Measurements from ENCODE around the gene MID2. TPM values are rescaled to one million over a fixed set of nuclear protein-coding genes. Genes with fewer than 3 reads are reported as not detected.
A peak's percentile ranks its signal among the peaks of the same experiment; 100 is the strongest.

The MID2 gene
- total and polyA plus RNA-seq, 2 donors: 14.1 to 24.6 TPM

- Histone ChIP-seq H3K4me3 (ENCODE audit: low read depth, low read length) (peak overlapping the region; percentile 73), H3K4me1 (ENCODE audit: insufficient read depth) (no peaks in the 10 kb centered on the region), H3K36me3 (ENCODE audit: insufficient read depth) (no peaks in the 10 kb centered on the region), H3K27ac (ENCODE audit: low read depth) (peak overlapping the region; percentile 93)
- WGBS: 7% methylated on average over 13 of the region's 13 CpGs
- no peak for DNase-seq (ENCODE audit: extremely low spot score)
Observed at GRCh38 chrX:107827030-107827831, 1.6 kb downstream of the MID2 start.

- no peak overlapping the region for H3K27ac ChIP-seq (ENCODE audit: low read depth)
- no peaks in the 10 kb centered on the region for H3K36me3 ChIP-seq (ENCODE audit: insufficient read depth)
- WGBS: 62% methylated on average over 4 of the region's 4 CpGs
- no peak overlapping the region for H3K4me3 ChIP-seq (ENCODE audit: low read depth, low read length)
- no peak for DNase-seq (ENCODE audit: extremely low spot score)
- H3K4me1 ChIP-seq (ENCODE audit: insufficient read depth): no peaks in the 10 kb centered on the region
Observed at GRCh38 chrX:107827852-107828251, 2.2 kb downstream of the MID2 start.

- Histone ChIP-seq H3K4me3 (ENCODE audit: low read depth, low read length) (no peak overlapping the region), H3K4me1 (ENCODE audit: insufficient read depth) (no peaks in the 10 kb centered on the region), H3K27ac (ENCODE audit: low read depth) (no peak overlapping the region), H3K36me3 (ENCODE audit: insufficient read depth) (no peaks in the 10 kb centered on the region)
- WGBS: 71% methylated on average over 1 of the region's 1 CpG
- DNase-seq (ENCODE audit: extremely low spot score): no peak
Observed at GRCh38 chrX:107829878-107830277, 4.2 kb downstream of the MID2 start.

GRCh38 chrX:107831071-107831730 lies 5.5 kb downstream of the MID2 start:
- DNase-seq (ENCODE audit: extremely low spot score): no peak
- no peak overlapping the region for H3K4me3 ChIP-seq (ENCODE audit: low read depth, low read length)
- WGBS: 90% methylated on average over 7 of the region's 7 CpGs
- H3K36me3 ChIP-seq (ENCODE audit: insufficient read depth): no peaks in the 10 kb centered on the region
- H3K4me1 ChIP-seq (ENCODE audit: insufficient read depth): no peaks in the 10 kb centered on the region
- no peak overlapping the region for H3K27ac ChIP-seq (ENCODE audit: low read depth)

GRCh38 chrX:107834275-107835201 lies 8.9 kb downstream of the MID2 start:
- DNase-seq (ENCODE audit: extremely low spot score): no peak
- no peak overlapping the region for H3K4me3 ChIP-seq (ENCODE audit: low read depth, low read length)
- no peaks in the 10 kb centered on the region for H3K36me3 ChIP-seq (ENCODE audit: insufficient read depth)
- H3K4me1 ChIP-seq (ENCODE audit: insufficient read depth): no peaks in the 10 kb centered on the region
- no peak overlapping the region for H3K27ac ChIP-seq (ENCODE audit: low read depth)
- 86% methylated on average over 3 of the region's 3 CpGs for WGBS

DNA sequence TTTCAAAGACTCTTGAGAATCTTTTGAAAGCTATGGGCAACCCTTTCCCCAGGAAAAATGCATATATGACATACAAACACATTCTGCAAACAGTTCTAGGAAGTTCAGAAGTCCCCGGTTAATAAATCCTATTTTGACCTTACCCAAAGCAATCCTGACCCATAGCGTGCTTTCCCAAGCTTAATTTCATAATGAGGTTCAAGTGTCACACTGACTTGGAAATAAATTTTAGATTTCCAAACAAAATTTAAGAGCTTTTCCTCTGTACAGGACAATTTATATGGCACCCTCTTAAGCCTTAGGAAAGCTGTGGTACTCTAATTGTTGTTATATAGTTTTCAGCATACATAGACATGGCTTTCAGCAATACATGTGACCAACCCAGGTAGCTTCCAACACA lies 11.3 kb downstream of the MID2 start:
- no peak for DNase-seq (ENCODE audit: extremely low spot score)
- no peaks in the 10 kb centered on the region for H3K4me1 ChIP-seq (ENCODE audit: insufficient read depth)
- 88% methylated on average over 2 of the region's 2 CpGs for WGBS
- H3K36me3 ChIP-seq (ENCODE audit: insufficient read depth): no peaks in the 10 kb centered on the region
- no peak overlapping the region for H3K27ac ChIP-seq (ENCODE audit: low read depth)
- H3K4me3 ChIP-seq (ENCODE audit: low read depth, low read length): no peak overlapping the region

DNA sequence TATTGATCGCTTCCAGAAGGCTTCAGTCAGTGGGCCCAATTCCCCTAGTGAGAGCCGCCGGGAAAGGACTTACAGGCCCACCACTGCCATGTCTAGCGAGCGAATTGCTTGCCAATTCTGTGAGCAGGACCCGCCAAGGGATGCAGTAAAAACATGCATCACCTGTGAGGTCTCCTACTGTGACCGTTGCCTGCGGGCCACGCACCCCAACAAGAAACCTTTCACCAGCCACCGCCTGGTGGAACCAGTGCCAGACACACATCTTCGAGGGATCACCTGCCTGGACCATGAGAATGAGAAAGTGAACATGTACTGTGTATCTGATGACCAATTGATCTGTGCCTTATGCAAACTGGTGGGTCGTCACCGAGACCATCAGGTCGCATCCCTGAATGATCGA lies 15.3 kb downstream of the MID2 start:
- 98% methylated on average over 15 of the region's 15 CpGs for WGBS
- Histone ChIP-seq H3K36me3 (ENCODE audit: insufficient read depth) (no peaks in the 10 kb centered on the region), H3K4me1 (ENCODE audit: insufficient read depth) (no peaks in the 10 kb centered on the region), H3K27ac (ENCODE audit: low read depth) (no peak overlapping the region), H3K4me3 (ENCODE audit: low read depth, low read length) (no peak overlapping the region)
- DNase-seq (ENCODE audit: extremely low spot score): no peak

DNA sequence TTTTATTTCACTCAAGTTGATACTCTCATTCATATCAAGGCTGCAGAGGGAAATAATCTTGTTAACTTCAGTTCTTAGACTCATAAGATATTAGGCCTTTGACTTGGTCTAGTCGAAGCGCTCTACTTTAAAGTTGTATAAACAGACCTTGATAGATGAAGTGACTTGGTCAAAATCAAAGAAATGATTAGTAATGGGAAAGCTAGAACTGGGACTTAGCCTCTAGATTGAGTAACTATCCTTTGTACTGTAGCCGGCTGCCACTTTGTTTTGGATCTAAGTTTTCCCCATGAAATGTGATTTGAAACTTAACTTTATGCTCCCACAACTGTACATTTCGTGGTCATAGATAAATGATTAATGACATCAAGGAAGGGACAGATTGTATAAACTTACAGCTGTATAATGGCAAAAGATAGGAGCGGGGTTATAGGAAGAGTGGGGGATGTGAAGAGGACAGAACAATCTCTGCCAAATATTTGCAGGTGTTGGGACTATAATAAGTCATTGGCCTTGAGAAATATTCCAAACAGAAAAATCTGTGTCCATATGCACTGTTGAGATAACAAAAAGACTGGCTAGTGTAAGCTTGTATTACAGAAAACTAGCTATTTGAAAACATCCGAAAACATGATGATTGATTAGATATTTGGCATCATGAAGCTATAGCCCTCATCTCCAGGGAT lies 17.2 kb downstream of the MID2 start:
- 88% methylated on average over 6 of the region's 6 CpGs for WGBS
- H3K4me3 ChIP-seq (ENCODE audit: low read depth, low read length): no peak overlapping the region
- H3K27ac ChIP-seq (ENCODE audit: low read depth): no peak overlapping the region
- no peaks in the 10 kb centered on the region for H3K4me1 ChIP-seq (ENCODE audit: insufficient read depth)
- no peaks in the 10 kb centered on the region for H3K36me3 ChIP-seq (ENCODE audit: insufficient read depth)
- no peak for DNase-seq (ENCODE audit: extremely low spot score)

DNA sequence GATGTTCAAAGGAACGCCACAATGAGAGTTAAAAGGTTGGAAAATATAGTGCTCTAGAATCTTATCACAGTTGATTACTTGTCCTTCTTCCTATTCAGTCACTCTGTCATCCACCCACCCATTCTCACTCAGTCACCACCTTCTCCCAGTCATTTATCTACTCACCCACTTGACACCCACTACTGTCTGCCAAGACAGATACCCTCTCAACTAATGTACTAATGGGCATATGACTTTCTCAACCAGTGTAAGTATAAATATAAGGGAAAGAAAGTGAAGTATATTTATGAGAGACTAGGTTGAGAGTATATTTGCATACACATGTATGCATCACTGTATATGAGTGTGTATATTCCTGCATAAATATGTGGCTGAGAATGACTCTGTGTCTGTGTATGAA lies 20.0 kb downstream of the MID2 start:
- Histone ChIP-seq H3K36me3 (ENCODE audit: insufficient read depth) (no peaks in the 10 kb centered on the region), H3K4me1 (ENCODE audit: insufficient read depth) (no peaks in the 10 kb centered on the region), H3K4me3 (ENCODE audit: low read depth, low read length) (no peak overlapping the region), H3K27ac (ENCODE audit: low read depth) (no peak overlapping the region)
- WGBS: 62% methylated on average over 1 of the region's 1 CpG
- DNase-seq (ENCODE audit: extremely low spot score): no peak

- Histone ChIP-seq H3K36me3 (ENCODE audit: insufficient read depth) (no peaks in the 10 kb centered on the region), H3K27ac (ENCODE audit: low read depth) (no peak overlapping the region), H3K4me3 (ENCODE audit: low read depth, low read length) (no peak overlapping the region), H3K4me1 (ENCODE audit: insufficient read depth) (no peaks in the 10 kb centered on the region)
- no peak for DNase-seq (ENCODE audit: extremely low spot score)
- 86% methylated on average over 2 of the region's 2 CpGs for WGBS
Observed at GRCh38 chrX:107848591-107848990, 22.9 kb downstream of the MID2 start.

DNA sequence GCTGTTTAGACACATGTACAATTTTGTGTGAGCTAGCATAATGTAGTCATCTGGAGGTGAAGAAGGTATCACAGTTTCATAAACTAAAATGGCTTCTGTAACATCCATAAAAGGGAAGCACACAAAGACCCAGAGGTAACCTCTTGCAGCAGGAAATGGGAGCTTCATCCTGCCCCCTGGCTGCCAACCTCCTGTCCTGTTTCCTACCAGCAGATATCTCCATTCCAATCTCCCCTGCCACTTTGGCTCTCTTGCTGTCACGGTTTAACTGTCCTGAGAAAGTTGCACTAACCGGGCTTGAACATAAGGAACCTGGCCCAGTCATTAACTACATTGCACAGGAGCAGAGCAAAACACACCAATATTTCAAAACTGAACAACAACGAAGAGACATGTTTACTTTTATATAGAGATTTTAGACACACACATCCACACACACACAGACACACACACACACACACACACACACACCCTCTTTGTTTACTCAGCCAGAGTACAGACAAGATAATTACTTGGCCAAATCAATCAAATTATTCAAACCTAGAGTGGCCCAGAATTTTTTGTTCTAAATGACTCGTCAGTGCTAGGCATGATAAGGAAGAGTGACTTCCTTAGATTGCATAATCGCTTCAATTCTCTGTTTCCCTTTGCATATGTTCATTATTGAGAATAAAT lies 24.2 kb downstream of the MID2 start:
- Histone ChIP-seq H3K4me3 (ENCODE audit: low read depth, low read length) (no peak overlapping the region), H3K36me3 (ENCODE audit: insufficient read depth) (no peaks in the 10 kb centered on the region), H3K27ac (ENCODE audit: low read depth) (no peak overlapping the region), H3K4me1 (ENCODE audit: insufficient read depth) (no peaks in the 10 kb centered on the region)
- DNase-seq (ENCODE audit: extremely low spot score): no peak
- 64% methylated on average over 5 of the region's 5 CpGs for WGBS

- Histone ChIP-seq H3K4me1 (ENCODE audit: insufficient read depth) (no peaks in the 10 kb centered on the region), H3K4me3 (ENCODE audit: low read depth, low read length) (no peak overlapping the region), H3K27ac (ENCODE audit: low read depth) (no peak overlapping the region), H3K36me3 (ENCODE audit: insufficient read depth) (no peaks in the 10 kb centered on the region)
- WGBS: 81% methylated on average over 2 of the region's 2 CpGs
- DNase-seq (ENCODE audit: extremely low spot score): no peak
Observed at GRCh38 chrX:107850422-107850765, 24.7 kb downstream of the MID2 start.

- 75% methylated on average over 2 of the region's 2 CpGs for WGBS
- no peaks in the 10 kb centered on the region for H3K36me3 ChIP-seq (ENCODE audit: insufficient read depth)
- DNase-seq (ENCODE audit: extremely low spot score): no peak
- H3K4me1 ChIP-seq (ENCODE audit: insufficient read depth): no peaks in the 10 kb centered on the region
- H3K4me3 ChIP-seq (ENCODE audit: low read depth, low read length): no peak overlapping the region
- H3K27ac ChIP-seq (ENCODE audit: low read depth): no peak overlapping the region
Observed at GRCh38 chrX:107851215-107851614, 25.5 kb downstream of the MID2 start.

Measured in urinary bladder (tissue), 4 donors.